T-helper 9 cell (primary cell): ENCODE results near the gene SMARCD3.

Experiments
- DNase-seq: peaks from one replicate; pipeline ENCODE4 v3.0.0-alpha.2; 2020

Gene SMARCD3

DNA sequence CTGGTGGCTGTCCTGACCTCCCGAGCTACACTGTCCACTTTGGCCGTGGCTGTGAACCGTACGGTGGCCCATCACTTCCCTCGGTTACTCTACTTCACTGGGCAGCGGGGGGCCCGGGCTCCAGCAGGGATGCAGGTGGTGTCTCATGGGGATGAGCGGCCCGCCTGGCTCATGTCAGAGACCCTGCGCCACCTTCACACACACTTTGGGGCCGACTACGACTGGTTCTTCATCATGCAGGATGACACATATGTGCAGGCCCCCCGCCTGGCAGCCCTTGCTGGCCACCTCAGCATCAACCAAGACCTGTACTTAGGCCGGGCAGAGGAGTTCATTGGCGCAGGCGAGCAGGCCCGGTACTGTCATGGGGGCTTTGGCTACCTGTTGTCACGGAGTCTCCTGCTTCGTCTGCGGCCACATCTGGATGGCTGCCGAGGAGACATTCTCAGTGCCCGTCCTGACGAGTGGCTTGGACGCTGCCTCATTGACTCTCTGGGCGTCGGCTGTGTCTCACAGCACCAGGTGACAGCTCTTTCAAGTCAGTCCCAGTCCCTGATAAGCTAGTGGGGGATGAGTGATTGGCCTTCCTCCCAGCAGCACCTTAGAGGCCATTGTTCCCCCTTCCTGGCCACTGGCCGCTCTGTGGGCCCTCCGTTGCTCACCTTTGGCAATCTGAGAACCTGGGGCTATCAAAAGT is 13.3 kb downstream of the SMARCD3 start:
- no peak for DNase-seq

DNA sequence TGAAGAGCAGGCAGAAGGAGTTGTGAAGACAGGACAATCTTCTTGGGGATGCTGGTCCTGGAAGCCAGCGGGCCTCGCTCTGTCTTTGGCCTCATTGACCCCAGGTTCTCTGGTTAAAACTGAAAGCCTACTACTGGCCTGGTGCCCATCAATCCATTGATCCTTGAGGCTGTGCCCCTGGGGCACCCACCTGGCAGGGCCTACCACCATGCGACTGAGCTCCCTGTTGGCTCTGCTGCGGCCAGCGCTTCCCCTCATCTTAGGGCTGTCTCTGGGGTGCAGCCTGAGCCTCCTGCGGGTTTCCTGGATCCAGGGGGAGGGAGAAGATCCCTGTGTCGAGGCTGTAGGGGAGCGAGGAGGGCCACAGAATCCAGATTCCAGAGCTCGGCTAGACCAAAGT is 14.7 kb downstream of the SMARCD3 start:
- no peak for DNase-seq

DNA sequence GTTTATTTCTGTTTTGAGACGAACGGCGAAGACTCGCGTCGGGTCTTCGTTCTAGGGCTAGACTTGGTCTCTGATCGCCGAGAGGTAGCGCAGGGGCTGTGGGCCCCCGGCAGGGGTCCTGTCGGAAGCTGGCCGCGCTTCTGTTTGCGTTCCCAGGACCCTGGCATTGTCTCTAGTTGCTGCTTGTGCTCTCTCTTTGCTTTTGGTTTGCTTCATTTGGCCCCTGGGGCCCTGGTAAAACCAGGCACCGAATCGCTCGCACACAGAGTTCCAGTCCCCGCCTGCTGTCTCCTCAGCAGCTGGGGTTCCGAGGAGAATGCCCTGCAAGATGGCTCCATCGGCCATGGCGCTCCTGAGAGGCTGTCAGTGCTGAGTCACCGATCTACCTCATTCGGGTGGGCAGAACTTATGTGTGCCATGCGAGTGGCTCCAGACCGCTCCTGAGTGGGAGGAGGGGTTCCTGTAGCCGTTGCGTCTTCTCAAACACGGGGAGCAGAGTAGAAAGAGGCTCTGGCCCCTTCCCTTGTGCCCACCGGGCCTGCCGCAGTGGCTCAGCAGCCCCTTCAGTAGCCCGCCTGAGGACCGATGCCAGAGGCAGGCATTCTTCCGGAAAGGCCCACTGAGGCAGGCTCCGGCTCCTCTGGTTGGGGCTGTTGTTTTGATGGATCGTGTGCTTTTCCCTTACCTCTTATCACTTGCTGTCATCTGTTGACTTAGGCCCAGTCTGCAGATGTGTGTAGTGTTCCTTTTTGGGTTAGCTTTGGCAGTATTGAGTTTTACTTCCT is 15.4 kb downstream of the SMARCD3 start:
- DNase-seq, result peak; percentile 54

DNA sequence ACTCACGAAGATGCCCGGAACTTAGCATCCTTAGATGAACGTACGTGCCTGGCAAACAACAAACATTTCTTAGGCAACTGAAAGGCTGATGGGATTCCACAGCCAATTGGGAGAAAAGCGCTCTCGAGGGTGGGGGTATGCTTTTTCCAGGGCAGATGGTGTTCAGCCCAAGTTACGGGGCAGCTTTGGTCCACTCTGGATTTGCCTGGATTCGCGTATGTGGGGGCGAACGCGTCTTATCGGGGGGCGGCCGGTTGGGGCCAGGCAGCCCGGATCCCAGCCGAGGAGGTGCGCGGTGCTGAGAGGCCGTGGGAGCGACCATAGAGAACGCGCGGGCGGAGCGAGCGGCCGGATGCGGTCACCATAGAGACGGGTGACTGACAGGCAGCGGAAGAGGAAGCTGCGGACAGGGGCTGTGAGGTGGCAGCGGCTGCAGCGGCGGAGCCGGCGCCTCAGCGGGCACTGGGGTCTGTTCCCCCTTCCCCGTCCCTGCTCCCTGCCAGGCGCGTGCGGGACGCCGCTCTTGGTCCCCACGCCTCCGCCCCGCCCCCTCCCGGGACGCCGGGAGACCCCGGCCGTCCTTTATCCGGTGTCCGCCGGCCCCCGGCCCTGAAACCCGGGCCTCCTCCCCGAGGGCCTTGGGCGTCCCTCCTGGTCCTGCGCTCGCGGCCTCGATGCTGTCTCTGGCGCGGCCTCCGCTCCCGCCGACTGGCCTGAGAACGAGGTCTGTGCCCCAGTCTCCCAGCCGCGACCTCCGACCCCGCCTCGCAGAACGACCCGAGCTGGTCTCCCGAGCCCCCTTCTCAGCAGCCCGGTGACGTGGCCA is 16.2 kb downstream of the SMARCD3 start, which contains the start of gene CHPF2:
TSS of gene CHPF2 (plus strand) at position 393 of the 826 bp plus-strand sequence. CDS start 1,529 bp downstream, outside the sequence.
- DNase-seq, result peak; percentile 84

DNA sequence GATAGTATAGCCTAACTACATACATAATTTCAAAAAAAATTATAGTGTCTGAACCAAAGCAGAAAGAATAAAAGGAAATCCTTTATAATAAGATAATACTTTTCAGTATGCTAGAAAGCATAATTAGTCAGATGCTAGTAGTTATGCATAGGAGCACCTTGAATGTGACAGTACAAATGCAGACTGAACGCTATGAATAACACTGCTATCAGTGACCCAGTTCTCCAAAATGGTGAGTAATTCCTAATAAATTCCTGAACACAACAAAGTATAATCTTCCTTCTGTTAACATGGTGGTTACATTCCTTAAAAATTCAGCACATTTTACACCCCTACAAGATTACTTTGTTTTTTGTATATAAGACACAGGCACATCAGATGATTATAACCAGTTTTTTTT is 17.4 kb downstream of the SMARCD3 start:
- no peak for DNase-seq

DNA sequence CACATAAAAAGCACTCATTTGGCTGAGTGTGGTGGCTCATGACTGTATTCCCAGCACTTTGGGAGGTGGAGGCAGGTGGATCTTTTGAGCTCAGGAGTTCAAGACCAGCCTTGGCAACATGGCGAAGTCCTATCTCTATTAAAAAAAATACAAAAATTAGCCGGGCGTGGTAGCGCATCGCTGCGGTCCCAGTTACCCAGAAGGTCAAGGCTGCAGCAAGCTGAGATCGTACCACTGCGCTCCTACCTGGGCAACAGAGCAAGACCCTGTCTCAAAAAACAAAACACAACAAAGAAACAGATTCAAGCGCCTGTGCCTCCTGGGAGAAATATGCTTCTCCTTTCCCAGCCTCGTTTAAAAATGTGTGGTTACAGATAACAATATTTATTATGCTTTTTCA is 19.2 kb downstream of the SMARCD3 start:
- DNase-seq, result no peak

DNA sequence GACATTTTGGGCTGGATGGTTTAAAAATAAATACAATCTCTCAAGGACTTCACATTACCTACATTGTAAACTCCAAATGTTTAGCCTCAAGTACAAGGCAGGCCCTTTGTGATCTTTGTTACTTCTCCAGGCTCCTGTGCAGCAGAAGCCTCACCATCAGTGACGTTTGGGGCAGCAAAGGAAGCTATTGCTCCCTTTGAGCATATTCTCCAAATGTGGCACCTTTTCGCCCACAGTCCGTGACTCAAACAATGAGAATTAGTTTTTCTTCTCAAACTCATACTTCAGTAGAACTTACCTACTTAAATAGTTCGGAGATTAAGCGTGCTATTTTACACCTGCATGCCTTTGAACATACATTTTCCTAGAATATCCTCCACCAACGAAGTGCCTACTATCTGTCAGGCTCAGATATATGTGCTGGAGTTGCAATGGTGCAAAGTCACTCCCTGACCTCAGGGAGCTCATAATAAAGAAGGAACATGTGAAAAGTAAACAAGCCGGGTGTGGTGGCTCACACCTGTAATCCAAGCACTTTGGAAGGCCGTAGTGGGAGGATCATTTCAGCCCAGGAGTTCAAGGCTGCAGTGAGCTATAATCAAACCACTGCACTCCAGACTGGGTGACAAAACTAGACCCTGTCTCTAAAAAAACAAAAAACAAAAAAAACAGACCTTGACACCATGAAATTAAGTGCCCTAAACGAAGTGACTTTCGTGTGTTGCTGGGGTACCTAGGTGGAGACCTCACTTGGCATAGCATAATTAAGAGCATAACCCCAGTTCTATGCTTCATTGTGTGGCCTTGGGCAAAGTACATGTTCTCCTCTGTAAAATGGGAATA is 20.2 kb downstream of the SMARCD3 start:
- no peak for DNase-seq

DNA sequence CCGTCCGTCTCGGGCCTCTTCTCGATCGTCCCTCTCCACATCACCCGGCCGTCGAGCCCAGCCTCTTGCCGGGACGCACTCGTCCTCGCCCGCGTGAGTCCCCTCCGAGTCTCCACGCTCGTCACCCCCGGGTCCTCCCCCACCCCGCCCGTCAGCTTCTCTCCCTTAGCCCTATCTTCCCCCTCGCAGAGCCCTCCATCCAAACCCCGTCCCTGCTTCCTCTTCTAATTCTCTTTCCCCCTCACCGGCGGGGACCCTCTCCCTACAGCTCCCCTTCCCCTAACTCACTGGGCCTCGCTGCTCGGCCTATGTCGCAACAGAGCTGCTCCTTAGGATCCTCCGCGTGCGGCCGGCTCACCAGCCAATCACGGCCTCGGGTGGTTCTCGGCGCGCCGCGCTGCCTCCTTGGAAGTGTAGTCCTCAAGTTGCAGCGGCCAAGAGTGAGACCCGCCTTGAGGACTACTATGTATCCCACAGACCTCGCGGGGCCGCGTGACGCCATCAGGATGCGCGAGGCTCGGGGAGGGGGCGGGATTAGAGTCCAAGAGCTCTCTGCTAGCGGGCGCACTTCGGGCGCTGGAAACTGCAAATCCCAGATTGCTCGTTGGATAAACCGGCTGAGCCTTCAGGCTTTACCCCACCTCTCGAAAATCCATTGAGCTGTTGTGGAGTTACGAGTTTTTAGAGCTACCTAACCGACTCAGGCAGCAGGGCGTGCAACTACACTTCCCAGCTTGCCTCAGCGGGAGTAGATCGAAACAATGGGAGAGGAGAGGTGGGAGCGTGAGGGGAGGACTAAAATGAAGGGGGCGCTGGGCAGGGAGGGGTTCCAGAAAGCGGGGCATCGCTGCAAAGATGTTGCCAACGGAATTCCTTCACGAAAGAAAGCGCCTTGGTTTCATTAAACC is 21.4 kb downstream of the SMARCD3 start, which contains the start of gene ABCF2:
TSS of gene ABCF2 (minus strand) at position 331 of the 908 bp plus-strand sequence. CDS start 747 bp downstream, outside the sequence.
- DNase-seq, result peak; percentile 98

DNA sequence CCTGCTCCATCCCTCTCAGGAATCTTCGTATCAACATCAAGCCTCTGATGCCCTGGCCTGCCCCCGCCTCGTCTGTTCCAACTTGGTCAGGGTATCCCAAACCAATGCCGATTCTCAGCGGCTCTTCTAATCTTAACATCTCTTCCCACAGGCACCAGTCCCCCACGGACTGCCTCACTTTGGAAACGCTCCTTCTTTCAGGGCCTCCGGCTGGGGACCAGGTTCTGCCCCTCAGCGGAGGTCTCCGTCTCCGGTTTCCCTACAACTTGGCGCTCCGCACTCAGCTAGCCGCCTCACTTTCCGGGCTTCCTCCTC is 22.0 kb downstream of the SMARCD3 start:
- DNase-seq, result no peak

DNA sequence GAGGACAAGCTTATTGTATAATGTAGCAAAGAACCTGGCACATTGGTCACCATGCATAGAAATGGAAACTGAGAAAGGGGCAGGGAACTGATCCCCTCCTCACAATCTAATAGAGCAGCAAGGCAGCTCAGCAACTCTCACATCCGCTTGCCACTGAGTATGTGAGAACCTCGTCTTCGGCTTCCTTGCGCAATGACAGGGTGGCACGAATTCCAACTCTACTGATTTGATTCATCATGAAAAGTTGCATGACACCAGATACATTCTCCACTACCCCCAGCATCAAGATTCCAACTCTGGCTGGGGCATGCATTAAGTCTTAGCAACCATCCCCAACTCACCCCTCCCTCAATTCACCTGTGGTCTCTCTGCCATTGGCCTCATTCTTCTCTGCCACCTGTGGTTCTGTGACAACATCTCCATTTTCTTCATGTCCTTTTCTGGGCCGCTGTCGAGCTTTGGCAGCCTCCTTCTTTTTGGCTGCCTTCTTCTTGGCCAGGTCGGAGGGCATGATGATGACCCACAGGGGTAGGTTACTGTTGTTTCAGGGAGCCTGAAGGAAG is 22.5 kb downstream of the SMARCD3 start:
- no peak for DNase-seq

DNA sequence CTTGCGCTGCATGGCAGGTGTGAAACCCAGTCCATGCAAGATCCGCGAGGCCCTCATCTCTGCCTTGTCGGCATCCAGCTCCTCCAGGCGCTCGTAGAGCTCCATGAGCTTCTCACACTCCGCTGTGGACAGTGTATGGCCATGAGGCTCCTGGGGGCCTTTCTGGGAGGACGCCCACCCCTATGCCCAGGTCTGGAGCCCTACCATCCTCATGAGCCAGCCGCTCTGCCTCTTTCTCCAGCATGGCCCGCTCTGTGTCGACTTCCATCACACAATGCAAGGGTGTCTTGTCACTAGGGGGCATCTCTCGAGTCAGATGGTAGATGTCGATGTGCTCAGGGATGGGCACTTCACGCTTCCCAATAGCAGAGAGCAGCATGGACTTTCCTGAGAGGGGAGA is 24.8 kb downstream of the SMARCD3 start:
- no peak for DNase-seq

DNA sequence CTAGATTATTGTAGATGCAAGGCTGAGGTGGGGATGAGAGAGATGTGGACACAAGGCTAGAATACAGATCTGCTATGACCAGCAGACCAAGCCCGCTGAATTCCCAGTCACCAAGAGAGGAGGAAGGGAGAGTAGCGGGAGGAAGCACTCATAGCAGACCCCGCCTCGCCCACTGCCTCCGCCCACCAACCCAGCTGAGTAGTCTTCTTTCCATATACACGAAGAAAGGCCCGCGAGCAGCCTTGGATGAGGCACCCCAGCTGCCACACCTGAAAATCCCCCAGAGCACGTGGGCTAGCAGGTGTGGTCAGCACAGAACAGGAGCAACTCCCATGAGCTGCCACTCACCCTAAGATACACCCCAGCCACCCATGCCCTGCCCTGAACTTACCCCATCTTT is 30.3 kb downstream of the SMARCD3 start:
- no peak for DNase-seq

DNA sequence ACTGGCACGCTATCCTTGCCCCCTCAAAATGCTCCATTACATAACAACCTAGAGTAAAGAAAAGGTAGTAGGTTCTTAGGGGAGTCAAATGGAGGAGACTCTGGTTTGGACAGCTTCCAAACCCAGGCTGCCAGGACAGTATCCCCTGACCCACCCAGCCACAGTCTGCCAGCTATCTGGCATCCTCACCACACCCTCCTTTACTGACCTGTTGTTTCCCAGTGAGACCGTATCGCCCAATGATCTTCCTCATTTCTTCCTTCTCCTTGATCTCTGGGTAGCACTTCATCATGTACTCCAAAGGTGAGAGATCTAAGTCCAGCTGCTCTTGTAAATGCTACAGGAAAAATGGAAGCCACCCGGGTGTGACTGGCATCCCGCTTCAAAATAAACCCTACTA is 33.1 kb downstream of the SMARCD3 start:
- no peak for DNase-seq

DNA sequence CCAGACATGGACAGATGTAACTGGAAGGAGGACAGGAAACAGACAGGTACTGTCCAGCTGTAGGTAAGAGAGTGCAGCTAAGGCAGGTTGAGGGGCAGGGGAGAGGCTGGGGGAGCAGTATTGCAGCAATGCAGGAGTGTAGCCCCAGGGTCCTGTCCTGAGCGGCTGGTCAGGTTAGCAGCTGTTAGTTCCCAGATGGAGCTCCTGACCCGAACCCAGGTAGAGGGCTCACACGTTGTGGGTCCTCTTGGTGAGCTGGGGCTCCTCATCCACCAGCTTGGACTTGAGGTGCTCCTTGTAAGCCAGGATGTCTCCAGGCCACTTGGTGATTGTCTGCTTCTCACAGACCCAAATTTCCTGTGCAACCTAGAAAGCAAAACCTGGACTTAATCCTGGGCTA is 34.7 kb downstream of the SMARCD3 start:
- DNase-seq, result no peak

DNA sequence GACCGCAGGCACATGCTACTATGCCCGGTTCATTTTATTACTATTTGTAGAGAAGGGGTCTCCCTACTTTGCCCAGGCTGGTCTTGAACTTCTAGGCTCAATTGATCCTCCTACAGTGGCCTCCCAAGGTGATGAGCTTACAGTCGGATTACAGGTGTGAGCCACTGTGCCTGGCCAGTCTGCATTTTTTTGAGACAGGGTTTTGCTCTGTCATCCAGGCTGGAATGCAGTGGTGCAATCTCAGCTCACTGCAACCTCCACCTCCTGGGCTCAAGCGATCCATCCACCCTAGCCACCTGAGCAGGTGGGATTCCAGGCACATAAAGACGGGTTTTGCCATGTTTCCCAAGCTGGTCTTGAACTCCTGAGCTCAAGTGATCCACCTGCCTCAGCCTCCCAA is 35.9 kb downstream of the SMARCD3 start:
- DNase-seq, result no peak

DNA sequence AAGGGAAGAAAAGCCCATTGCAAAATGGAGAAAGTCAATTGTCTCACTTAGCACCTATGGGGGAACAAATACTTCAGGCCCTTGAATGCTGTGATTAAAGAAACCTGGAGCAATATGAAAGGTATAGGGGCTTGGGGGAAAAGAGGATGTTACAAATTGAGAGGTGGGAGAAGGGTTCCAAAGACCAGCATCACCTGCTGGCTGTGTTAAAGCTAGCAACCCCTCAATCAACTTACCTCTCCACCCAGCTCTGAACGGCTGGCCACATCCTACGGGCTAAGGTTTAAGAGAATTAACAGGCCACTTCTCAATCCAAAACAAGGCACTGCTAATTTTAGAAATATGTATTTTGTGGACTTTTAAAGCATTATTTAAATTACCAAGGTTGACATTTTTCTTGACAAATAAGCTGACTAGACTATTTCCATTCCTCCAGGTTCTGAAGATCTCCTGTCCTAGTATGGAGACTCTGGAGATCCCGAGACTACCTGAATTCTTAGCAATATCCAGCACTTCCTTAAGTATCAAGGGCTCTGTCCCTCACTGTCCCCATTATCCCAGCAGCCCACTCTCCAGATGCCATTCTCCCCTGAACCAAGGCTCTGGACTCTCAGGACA is 37.2 kb downstream of the SMARCD3 start:
- DNase-seq, result no peak

DNA sequence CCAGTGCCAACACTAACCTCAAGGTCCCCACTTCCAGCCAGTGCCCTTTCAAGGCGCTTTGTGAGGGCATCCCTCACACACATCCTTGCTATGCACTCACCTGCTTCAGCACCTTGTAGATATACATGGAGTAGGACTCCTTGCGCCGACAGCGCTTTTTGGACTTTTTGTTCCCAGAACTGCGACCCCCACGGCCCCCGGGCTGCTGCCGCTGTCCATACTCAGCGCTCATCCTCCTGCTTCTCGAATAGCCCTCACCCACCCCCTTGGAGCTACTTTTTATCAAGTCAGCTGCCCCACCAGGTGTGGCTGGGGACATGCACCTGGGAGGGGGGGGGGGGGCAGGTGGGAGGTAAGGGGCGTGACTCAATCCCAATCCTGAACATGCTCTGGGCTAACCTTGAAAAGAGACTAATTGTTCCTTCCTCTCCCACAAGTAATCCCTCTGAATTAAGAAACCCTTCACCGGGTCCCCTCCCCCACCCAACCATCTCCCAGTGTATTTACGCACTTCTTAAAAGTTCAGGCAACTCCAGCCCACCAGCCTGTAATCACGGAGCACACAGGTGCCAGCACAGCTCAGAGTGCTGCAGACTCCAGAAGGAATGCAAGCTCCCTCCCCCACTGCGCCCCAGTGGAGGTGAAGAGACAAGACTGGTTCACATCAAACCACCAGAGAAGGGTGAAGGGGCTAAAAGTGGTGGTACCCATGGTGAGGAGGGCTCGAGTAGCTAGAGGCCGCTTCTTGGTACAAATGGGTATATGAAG is 38.2 kb downstream of the SMARCD3 start, which contains the start of gene H2BK1:
TSS of gene H2BK1 (minus strand) at position 402 of the 768 bp plus-strand sequence. CDS start at position 232, 170 bp downstream.
- DNase-seq, result no peak

DNA sequence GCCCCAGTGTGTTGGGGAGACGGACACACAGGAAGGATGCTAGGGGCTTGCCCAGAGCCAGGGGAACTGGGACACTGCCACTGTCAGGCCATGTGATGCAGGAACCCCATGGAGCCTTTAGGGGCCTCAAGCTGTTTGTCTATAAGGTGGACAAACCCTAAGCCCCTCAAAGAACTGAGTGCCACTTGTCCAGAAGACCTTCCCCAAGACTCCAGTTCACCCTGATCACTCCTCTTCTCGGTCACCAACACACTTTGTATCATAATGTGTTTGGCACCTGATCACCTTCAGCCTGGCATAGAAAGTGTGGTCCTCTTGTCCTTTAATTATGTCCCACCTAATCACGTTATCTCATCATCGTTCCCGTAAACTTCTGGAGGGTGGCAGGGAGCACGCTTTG is 38.9 kb downstream of the SMARCD3 start:
- no peak for DNase-seq

DNA sequence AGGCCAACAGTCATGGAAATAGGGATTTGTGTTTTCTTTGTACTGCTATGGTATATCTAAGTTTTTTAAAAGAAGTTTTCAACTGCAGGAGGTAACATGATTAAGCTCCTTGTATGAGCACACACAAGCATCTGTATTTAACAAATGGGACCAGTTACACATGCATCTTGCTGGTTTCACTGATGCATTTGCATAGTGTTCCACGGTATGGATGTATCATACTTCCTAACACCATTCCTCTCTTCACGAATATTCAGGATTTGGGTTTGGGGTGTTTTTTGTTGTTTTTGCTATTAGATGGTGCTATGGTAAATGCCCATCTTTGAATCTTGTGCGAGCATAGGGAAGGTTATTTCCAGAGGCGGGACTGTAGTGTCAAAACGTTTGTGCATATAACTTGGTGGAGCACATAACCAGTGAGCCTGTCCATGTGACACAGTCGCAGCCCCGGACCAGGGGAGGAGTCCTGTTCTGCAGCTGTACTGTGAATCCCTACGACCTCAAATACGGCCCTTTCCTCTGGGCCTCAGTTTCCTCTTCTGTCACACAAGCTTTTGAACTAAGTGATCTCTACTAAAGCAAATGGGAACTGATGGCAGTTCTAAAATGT is 40.1 kb downstream of the SMARCD3 start:
- DNase-seq, result no peak
